HG02610 (cell line): ENCODE measurements around the gene SOX1.

ENCODE experiments used
- ATAC-seq: cut with Tn5 transposase; IDR thresholded peaks from one replicate; pipeline ENCODE4 v1.9.1; 2021; ENCODE audit warnings: mild to moderate bottlenecking, moderate library complexity; ENCODE audit not compliant: unreplicated experiment

SOX1 gene

GRCh38 chr13:112071723-112072533 lies 5.0 kb downstream of the SOX1 start:
- no peak for ATAC-seq

- ATAC-seq: no peak
Measured at GRCh38 chr13:112072534-112073244, 5.7 kb downstream of the SOX1 start.

- ATAC-seq: no peak
Measured at GRCh38 chr13:112073245-112074138, 6.5 kb downstream of the SOX1 start.

DNA sequence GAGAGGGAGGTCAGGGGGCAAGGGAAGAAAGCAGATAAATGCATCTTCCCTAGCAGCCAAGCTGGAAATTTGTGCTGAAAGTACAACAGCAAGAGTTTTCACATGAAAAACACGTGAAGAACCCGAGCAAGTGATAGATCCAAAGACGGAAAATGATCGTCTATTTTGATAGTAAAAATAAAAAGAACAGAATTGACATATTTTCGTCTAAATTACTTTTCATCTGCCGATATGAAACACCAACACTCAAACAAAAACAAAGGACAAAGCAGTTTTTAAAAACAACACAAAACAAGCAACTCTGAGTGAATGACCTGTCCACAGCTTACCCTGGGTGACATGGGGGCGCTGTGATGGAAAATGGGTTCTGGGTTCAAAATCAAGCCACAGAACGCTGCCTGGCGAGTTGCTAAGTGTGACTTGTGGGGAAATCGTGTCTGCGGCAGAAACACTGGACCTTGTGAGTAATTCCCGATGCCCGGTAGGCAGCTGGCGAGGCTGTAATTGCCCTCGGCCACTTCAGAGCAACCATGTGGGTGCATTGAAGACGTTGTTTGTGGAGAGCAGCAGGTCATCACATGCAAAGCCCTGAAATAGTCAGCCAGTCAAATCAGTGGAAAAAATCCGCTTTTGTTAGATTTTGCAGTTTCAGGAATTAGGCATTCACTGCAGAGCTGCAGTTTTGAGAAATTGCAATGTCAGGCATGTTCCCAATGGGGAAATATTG lies 7.4 kb downstream of the SOX1 start:
- ATAC-seq: no peak

- no peak for ATAC-seq
Measured at GRCh38 chr13:112077729-112078128, 10.8 kb downstream of the SOX1 start.

DNA sequence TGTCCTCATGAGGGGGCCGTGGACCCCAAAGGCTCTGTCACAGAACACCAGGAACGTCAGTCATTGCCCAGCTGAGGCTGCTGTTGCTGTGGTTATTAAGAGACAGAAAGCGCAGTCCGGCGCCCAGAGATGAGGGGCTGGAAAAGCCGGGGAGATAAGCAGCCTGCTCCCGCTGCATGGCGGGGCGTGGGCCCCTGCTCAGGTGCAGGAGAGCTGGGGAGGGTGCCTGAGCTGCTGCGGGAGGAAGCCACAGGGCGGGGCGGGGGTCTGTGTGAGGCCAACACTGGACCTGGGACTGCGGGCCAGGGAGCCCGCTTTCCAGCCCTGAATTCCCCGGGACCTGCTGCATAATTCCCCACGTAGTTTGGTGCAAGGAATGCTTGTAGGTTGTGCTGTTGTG lies 11.3 kb downstream of the SOX1 start:
- ATAC-seq: no peak

DNA sequence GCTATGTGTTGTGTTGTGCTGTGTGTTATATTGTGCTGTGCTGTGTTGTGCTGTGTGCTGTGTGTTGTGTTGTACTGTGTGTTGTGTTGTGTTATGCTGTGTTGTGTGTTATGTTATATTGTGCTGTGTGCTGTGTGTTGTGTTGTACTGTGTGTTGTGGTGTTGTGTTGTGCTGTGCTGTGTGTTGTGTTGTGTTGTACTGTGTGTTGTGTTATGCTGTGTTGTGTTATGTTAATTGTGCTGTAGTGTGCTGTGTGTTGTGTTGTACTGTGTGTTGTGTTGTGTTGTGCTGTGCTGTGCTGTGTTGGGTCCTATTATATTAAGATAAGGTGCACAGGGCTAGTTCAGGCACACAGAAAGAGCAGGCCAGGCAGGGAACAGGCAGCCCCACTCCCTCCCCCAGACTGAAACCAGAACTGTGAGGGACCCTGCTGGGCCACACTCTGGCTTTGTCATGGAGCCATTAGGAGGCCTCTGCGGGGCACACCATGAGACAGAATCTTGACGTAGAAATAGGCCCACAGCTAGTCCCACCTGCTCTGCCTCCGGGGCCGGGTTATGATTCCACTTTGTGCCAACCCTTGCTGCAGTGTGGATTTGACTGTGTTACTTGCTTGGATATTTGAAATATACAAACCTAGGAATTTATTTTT lies 12.1 kb downstream of the SOX1 start:
- no peak for ATAC-seq

GRCh38 chr13:112079696-112080095 lies 12.7 kb downstream of the SOX1 start:
- ATAC-seq: no peak

- no peak for ATAC-seq
Measured at GRCh38 chr13:112083971-112084370, 17.0 kb downstream of the SOX1 start.

- no peak for ATAC-seq
Measured at GRCh38 chr13:112092453-112092852, 25.5 kb downstream of the SOX1 start.

DNA sequence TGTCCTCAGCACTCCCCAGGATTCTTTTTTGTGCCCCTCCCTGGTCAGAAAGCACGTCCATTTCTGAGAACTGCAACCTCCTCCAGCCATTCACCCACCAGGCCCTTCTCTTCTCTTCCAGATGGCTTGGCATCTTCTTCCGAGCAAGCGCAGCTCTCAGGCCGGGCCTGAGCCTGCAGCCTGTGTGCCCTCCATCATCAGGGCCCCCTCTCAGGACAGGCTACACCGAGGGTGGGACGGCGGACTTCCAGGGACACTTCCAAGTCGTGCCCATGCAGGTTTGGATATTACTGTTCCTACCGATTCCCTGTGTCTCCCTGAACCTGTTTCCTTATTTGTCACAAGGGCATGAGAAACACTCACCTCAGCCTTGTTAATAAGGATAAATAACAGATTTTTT lies 28.4 kb downstream of the SOX1 start:
- no peak for ATAC-seq

GRCh38 chr13:112096959-112097358 lies 30.0 kb downstream of the SOX1 start:
- ATAC-seq: no peak

DNA sequence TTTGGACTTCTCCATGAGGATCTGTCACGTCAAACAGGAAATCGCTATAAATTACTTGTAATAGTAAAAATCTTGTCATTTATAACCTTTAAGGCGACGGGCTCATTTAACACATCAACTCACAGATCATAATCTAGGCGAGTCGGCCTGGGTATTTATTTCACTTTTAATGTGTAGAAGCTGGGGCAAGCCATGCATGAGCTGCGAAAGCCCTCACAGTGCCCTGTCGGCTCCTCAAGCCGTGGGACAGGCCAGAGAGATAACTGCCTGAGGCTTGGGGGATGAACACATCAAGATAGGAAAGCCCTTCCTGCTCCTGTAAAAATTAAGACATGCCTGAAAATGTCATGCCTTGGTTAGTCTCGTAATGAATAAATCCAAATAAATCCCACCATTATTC lies 30.8 kb downstream of the SOX1 start:
- no peak for ATAC-seq

- ATAC-seq: no peak
Measured at GRCh38 chr13:112098699-112099098, 31.8 kb downstream of the SOX1 start.

DNA sequence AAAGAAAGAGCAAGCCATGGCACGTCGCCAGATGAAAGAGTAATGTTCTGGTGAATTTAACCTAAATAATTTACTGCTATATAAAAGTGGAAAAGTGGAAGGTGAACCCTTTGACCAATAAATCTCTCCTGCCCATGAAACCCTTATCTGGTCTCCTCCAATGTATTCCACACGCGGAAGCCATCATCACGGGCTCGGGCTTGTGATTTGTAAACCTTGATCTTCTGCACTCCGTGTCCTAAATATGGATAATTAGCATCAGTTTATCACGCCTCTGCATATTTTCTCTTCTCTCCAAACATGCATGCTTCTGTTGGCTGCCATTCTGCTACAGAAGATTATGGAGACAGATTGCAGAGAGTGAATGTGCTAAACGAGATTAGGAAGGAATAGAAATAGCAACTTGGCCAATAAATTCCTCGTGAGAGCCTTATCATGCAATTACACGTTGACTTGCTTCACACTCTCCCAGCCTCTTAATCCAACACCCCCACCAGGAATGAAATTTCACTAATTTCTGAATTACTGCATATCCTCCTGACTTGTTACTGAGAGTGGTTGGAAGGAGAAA lies 34.5 kb downstream of the SOX1 start:
- ATAC-seq: no peak

DNA sequence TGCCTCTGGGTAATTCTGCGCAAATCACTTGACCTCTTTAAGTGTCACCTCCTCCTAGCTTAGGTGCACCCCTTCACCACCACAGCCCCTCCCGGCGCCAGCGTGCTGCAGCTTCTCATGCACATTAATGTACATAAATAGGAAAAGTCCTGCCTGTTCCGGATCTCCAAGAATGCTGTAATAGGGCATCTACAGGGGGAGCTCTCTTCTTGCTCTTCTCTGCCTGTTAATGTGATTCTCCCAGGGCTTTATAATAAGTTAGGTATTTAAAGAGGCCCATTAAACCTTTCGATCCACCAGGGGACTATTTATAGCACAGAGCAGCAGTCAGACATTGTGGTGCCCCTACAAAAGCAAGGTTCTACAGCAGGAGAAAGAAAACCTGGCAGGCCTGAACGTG lies 35.3 kb downstream of the SOX1 start:
- no peak for ATAC-seq

DNA sequence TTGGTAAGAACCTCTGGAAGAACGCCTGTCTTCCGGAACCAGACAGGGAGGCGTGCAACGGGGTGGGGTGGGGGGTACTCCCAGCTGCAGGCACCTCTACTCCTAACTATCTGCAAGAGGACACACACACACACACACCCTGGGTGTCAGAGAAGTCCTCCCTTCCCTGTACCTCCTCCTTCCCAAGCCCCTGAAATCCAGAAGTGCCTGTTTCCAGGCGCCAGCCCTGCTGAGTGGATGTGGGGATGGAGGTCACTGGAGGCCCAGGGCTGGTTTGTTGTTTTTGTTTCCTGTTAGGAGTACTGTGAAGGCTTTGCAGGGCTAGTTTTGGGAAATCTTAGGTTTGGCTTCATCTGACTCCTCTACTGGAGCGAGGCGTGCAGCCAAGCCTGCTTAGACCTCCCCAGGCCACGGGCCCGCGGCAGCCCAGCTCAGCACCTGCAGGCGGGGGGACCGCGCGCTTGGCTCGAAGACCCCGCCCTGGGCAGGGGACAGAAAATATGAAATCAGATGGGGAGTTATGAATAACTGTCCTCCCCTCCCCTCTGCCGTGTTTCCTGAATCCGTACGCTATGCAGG lies 36.4 kb downstream of the SOX1 start:
- ATAC-seq: no peak

DNA sequence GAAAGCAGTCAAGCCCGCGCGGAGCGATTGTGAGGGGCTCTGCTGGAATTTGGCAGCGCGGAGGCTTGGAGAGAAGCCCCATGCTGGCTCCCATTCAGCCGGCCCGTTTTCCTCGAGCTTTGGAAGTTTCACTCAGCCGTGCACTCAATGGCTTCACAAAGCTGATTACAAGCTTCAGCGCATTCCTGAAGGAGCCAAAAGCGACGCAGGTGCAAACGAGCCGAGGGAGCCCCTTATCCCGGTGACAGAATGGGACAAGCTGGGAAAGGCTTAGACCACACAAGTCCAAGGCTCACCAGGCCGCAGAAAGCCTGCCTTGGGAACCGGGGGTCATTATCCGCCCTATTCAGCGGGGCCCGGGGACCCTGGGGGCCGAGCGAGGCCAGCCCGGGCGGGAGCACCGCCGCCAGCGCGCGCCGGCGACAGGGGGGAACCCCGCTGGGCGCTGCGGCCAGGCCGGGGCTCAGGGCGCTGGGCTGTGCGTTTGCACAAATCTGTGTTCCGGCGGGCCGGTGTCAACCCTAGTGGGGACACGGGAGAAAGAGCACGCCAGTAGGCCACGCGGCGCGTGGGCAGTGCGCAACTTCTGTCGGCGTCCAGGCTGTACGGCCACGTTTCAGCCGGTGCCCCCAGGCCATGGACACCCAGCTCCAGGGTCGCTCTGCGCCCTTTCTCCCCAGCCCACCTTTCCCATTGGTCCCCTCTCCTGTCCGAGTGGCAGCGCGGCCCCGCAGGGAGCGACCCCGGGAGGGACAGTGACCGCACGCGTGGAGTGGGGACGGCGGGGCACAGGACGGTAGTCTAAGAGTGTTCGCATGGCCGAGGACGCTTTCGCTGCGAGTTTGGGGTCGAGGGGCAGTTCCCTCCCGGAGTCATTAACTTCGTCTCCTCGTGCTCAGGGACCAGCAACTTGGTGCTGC lies 37.3 kb downstream of the SOX1 start:
- ATAC-seq: no peak

- no peak for ATAC-seq
Measured at GRCh38 chr13:112104881-112105234, 37.9 kb downstream of the SOX1 start.
